ENCODE measurements around the gene CDYL. TPM values are rescaled to one million over a fixed set of nuclear protein-coding genes. Genes with fewer than 3 reads are reported as not detected.

CDYL gene
- total RNA-seq, 4 donors from 2014 or later, result 24.1 to 24.8 (median 24.5) TPM

DNA sequence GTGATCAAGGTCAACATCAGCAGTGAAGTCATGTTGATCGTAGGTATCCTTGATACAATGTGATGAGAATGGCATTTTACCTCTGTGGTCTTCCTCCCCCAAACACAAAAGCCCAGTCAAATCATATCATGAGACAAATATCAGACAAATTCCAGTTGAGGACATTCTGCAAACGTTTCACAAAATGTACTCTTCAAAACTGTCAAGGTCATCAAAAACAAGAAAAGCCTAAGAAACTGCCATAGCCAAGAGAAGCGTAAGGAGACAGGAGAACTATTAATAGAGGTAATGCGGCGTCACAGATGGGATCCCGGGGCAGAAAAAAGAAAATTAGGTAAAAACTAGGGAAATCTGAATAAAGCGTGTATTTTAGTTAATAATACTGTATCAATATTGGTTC, 7.4 kb upstream of the CDYL start:
- ATAC-seq, result no peak
- no peak overlapping the region for H3K4me3 ChIP-seq
- TF ChIP-seq POLR2A (IDR thresholded peaks at IDR 0.05) (no peak), CTCF (IDR thresholded peaks at IDR 0.05 in 4 of 5, conservative IDR thresholded peaks at IDR 0.05 in 1 of 5) (no peak)
- no peak for DNase-seq
- H3K27me3 ChIP-seq, result no peaks in the 10 kb centered on the region
- intact Hi-C loops (cut with DNase I; ENCODE audit: low total_unique reads) (no loop called here), in situ Hi-C loops (cut with MboI; ENCODE audit: low sequenced_read_pairs in 4 of 4) (loop anchor here in 1 of 4 donors (10.0 kb wide), 1 partner anchor 114 kb away; no protein-coding TSS in a partner anchor)
- no peaks in the 10 kb centered on the region for H3K36me3 ChIP-seq
- no peaks in the 10 kb centered on the region for H3K4me1 ChIP-seq
- no peaks in the 10 kb centered on the region for H3K9me3 ChIP-seq
- H3K27ac ChIP-seq, result no peak overlapping the region

GRCh38 chr6:4772750-4773149, 3.5 kb upstream of the CDYL start:
- Histone ChIP-seq H3K36me3 (no peaks in the 10 kb centered on the region), H3K27me3 (no peaks in the 10 kb centered on the region), H3K9me3 (no peaks in the 10 kb centered on the region), H3K27ac (no peak overlapping the region), H3K4me1 (peaks cover 5% of the 10 kb centered on the region in 2 donors), H3K4me3 (no peak overlapping the region)
- TF ChIP-seq POLR2A (IDR thresholded peaks at IDR 0.05), result no peak
- no peak for TF ChIP-seq CTCF (IDR thresholded peaks at IDR 0.05 in 4 of 5, conservative IDR thresholded peaks at IDR 0.05 in 1 of 5)
- no peak for DNase-seq
- no peak for ATAC-seq
- in situ Hi-C loops (cut with MboI; ENCODE audit: low sequenced_read_pairs in 4 of 4) (no loop called here), intact Hi-C loops (cut with DNase I; ENCODE audit: low total_unique reads) (loop anchor here (10.0 kb wide), 2 partner anchors 418 to 458 kb away; no protein-coding TSS in a partner anchor)

DNA sequence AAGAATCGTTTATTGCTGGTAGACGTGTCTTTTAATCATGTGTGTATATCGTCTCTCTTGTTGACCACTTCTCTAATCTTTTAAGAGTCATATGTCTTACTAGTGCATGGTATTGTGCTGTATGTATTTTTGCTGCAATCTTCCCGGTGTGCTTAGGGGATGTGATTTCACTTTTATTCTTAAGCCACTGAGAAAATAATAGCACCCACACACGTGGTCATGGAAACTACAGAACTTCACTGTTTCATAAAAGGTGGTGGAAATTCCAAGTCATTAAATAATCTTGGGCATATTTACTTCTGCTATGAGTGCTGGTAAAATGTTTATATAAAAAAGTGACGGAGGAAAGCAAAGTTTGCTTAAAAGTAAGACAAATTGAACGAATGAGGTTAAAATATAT, 3.0 kb upstream of the CDYL start:
- no peak for DNase-seq
- H3K4me3 ChIP-seq, result no peak overlapping the region
- no peak overlapping the region for H3K27ac ChIP-seq
- H3K36me3 ChIP-seq, result no peaks in the 10 kb centered on the region
- intact Hi-C loops (cut with DNase I; ENCODE audit: low total_unique reads) (loop anchor here (10.0 kb wide), 2 partner anchors 418 to 458 kb away; no protein-coding TSS in a partner anchor), in situ Hi-C loops (cut with MboI; ENCODE audit: low sequenced_read_pairs in 4 of 4) (no loop called here)
- H3K27me3 ChIP-seq, result no peaks in the 10 kb centered on the region
- peaks cover 8 to 10% of the 10 kb centered on the region in 2 donors for H3K4me1 ChIP-seq
- H3K9me3 ChIP-seq, result peaks cover 0 to 3% (median 0%) of the 10 kb centered on the region in 3 donors
- TF ChIP-seq CTCF (IDR thresholded peaks at IDR 0.05 in 4 of 5, conservative IDR thresholded peaks at IDR 0.05 in 1 of 5), result no peak
- TF ChIP-seq POLR2A (IDR thresholded peaks at IDR 0.05), result no peak
- no peak for ATAC-seq

DNA sequence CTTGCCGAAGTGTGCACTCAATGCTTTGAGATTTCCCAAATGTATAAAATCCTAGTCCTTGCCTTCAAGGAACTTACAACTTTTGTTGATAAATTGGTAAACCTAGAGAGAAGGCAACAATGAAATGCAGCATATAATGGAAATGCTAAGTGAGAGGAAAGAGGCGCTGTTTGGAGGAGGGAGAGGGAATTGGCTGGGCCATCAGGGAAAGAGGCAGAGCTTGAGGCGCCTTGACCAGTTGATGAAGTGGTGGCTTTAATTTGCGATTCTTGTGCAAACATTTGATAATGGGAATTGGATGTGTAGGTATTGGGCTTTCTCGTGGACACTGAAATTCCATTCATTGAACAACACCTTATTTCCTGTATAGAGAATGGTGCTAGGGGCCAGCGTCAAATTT, 1.9 kb upstream of the CDYL start:
- no peaks in the 10 kb centered on the region for H3K36me3 ChIP-seq
- in situ Hi-C loops (cut with MboI; ENCODE audit: low sequenced_read_pairs in 4 of 4) (no loop called here), intact Hi-C loops (cut with DNase I; ENCODE audit: low total_unique reads) (loop anchor here (10.0 kb wide), 2 partner anchors 419 to 459 kb away; no protein-coding TSS in a partner anchor)
- no peak for ATAC-seq
- H3K27ac ChIP-seq, result peak overlapping the region in 1 of 4 donors; percentile 57
- H3K27me3 ChIP-seq, result no peaks in the 10 kb centered on the region
- H3K9me3 ChIP-seq, result peaks cover 0 to 3% (median 0%) of the 10 kb centered on the region in 3 donors
- DNase-seq, result no peak
- peaks cover 13 to 16% of the 10 kb centered on the region in 2 donors for H3K4me1 ChIP-seq
- peak overlapping the region in 2 of 4 donors; percentile 41 to 59 for H3K4me3 ChIP-seq
- TF ChIP-seq CTCF (IDR thresholded peaks at IDR 0.05 in 4 of 5, conservative IDR thresholded peaks at IDR 0.05 in 1 of 5) (no peak), POLR2A (IDR thresholded peaks at IDR 0.05) (no peak)

Measured in gastrocnemius medialis (tissue), 4 donors.